H1 (cell line): ENCODE results near the gene LCNL1.
A peak's percentile ranks its signal among the peaks of the same experiment; 100 is the strongest.

Experiments
- CEBPB ChIP-seq: IDR thresholded peaks from 2 replicates; pipeline ENCODE4 v1.6.1; 2012; ENCODE audit warnings: low read depth, low read length
- CTCF ChIP-seq, 3 experiments: IDR thresholded peaks; 1 replicate in 2 of 3; 2 replicates in 1 of 3; pipeline versions ENCODE4 v1.5.1 to v1.6.1; 2011; ENCODE audit warnings: low read length in 3 of 3, mild to moderate bottlenecking in 3 of 3, inconsistent platforms in 2 of 3, low read depth in 1 of 3, moderate library complexity in 1 of 3; ENCODE audit not compliant: insufficient read depth in 1 of 3; ENCODE audit errors: control extremely low read depth in 1 of 3
- GABPA ChIP-seq: IDR thresholded peaks from 2 replicates; pipeline ENCODE4 v1.6.1; 2011; ENCODE audit warnings: mild to moderate bottlenecking, low read length, moderate library complexity, borderline replicate concordance; ENCODE audit not compliant: insufficient read depth
- KDM1A ChIP-seq: fragments of 200-600, 300-600 bp; sonication (generic); IDR thresholded peaks from 2 replicates; pipeline ENCODE4 v1.7.1; 2016; ENCODE audit warnings: mild to moderate bottlenecking, low read length, borderline replicate concordance
- NRF1 ChIP-seq: IDR thresholded peaks from 2 replicates; pipeline ENCODE4 v1.6.1; 2011; ENCODE audit warnings: mild to moderate bottlenecking, low read depth, low read length, improper control_type of control experiment
- POLR2AphosphoS5 ChIP-seq: IDR thresholded peaks from 2 replicates; pipeline ENCODE4 v1.6.1; 2011; ENCODE audit warnings: low read depth, low read length
- YY1 ChIP-seq: IDR thresholded peaks from 2 replicates; pipeline ENCODE4 v1.6.1; 2011; ENCODE audit warnings: low read depth, mild to moderate bottlenecking, low read length
- ZNF274 ChIP-seq: IDR thresholded peaks from 2 replicates; pipeline ENCODE4 v1.7.0; 2012; ENCODE audit warnings: low read length, borderline replicate concordance; ENCODE audit errors: extremely low read depth

DNA sequence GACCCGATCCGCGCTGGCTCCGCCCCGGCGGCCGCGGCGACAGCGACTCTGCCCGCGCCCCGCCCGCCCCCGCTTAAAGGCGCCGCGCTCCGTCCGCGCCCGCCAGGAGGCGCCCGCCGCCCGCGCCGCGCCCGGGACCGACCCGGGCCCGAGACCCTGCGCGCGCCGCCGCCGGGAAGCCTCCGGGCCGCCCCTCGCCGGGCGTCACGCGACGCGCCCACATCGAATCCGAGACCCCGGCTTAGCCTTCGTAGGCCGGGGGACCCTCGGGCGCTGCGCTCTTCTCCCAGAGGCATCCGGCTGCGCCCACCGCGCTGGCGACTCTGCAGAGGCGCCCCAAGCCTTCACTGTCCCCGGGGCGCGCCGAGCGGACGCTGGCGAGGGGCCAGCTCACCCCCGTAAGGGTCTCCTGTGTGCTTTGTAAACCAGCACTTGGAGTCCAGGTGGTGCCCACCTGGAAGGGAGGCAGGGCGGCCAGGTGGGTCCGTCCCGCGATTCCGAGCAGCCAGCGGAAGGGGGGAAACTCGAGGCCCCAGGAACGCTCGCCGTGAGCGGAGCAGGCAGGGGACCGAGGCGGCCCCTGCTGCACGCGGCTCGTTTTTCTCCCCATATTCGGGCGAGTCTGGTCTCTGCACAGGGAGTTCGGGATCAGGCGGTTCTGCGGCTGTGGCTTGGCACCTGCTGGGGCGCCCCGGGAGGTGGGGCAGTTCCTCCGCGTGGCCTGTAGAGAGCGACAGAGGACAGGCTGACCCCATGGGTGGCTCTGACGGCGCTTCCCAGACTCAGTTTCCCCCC, 45.7 kb downstream of the LCNL1 start:
- no peak for TF ChIP-seq NRF1
- TF ChIP-seq POLR2AphosphoS5, result no peak
- peak in 2 of 3 experiments; percentile 44 to 53; a peak in 3 of 4 replicates for TF ChIP-seq CTCF (IDR thresholded peaks at IDR 0.05; ENCODE audit: control extremely low read depth in 1 of 3, insufficient read depth in 1 of 3, low read depth in 1 of 3, low read length in 3 of 3)
- TF ChIP-seq YY1, result no peak
- TF ChIP-seq KDM1A, result no peak; the same call in 1 of the 2 replicates
- TF ChIP-seq GABPA, result no peak
- TF ChIP-seq CEBPB, result no peak
- no peak for TF ChIP-seq ZNF274
